Measurements from ENCODE around the gene SLC28A3. TPM values are rescaled to one million over a fixed set of nuclear protein-coding genes. Genes with fewer than 3 reads are reported as not detected.
A peak's percentile ranks its signal among the peaks of the same experiment; 100 is the strongest.

The SLC28A3 gene
- total RNA-seq, 1 donor from 2014 or later = 0.15 TPM

- intact Hi-C loops (cut with DNase I) = no loop called here
- ATAC-seq (no peak), DNase-seq (no peak)
- Histone ChIP-seq H3K4me1 (no peaks in the 10 kb centered on the region), H3K9me3 (no peaks in the 10 kb centered on the region), H3K27me3 (ENCODE audit: low read depth) (no peaks in the 10 kb centered on the region), H3K4me3 (no peak overlapping the region), H3K27ac (no peak overlapping the region), H3K36me3 (no peaks in the 10 kb centered on the region)
- no peak for TF ChIP-seq CTCF (IDR thresholded peaks at IDR 0.05)
Observed at GRCh38 chr9:84339503-84339902, 1.1 kb downstream of the SLC28A3 start.

GRCh38 chr9:84338792-84339191 lies 1.8 kb downstream of the SLC28A3 start:
- no peaks in the 10 kb centered on the region for H3K36me3 ChIP-seq
- ATAC-seq (no peak), DNase-seq (no peak)
- no peaks in the 10 kb centered on the region for H3K27me3 ChIP-seq (ENCODE audit: low read depth)
- no peaks in the 10 kb centered on the region for H3K9me3 ChIP-seq
- H3K27ac ChIP-seq = no peak overlapping the region
- no peaks in the 10 kb centered on the region for H3K4me1 ChIP-seq
- H3K4me3 ChIP-seq = no peak overlapping the region
- TF ChIP-seq CTCF (IDR thresholded peaks at IDR 0.05) = no peak
- intact Hi-C loops (cut with DNase I) = no loop called here

GRCh38 chr9:84337252-84337651 lies 3.3 kb downstream of the SLC28A3 start:
- no peak for ATAC-seq
- Histone ChIP-seq H3K4me3 (no peak overlapping the region), H3K27me3 (ENCODE audit: low read depth) (no peaks in the 10 kb centered on the region), H3K27ac (no peak overlapping the region), H3K36me3 (no peaks in the 10 kb centered on the region), H3K4me1 (no peaks in the 10 kb centered on the region), H3K9me3 (no peaks in the 10 kb centered on the region)
- intact Hi-C loops (cut with DNase I) = no loop called here
- no peak for DNase-seq
- TF ChIP-seq CTCF (IDR thresholded peaks at IDR 0.05) = no peak

- Histone ChIP-seq H3K27me3 (ENCODE audit: low read depth) (no peaks in the 10 kb centered on the region), H3K4me3 (no peak overlapping the region), H3K9me3 (no peaks in the 10 kb centered on the region), H3K4me1 (peaks cover 11% of the 10 kb centered on the region), H3K36me3 (no peaks in the 10 kb centered on the region), H3K27ac (no peak overlapping the region)
- intact Hi-C loops (cut with DNase I) = no loop called here
- ATAC-seq (peak; percentile 53 to 72), DNase-seq (peak; percentile 61)
- TF ChIP-seq CTCF (IDR thresholded peaks at IDR 0.05) = no peak
Observed at GRCh38 chr9:84331119-84331809, 9.3 kb downstream of the SLC28A3 start.

- Histone ChIP-seq H3K27me3 (ENCODE audit: low read depth) (no peaks in the 10 kb centered on the region), H3K9me3 (no peaks in the 10 kb centered on the region), H3K36me3 (no peaks in the 10 kb centered on the region), H3K4me3 (no peak overlapping the region), H3K27ac (no peak overlapping the region), H3K4me1 (peaks cover 11% of the 10 kb centered on the region)
- ATAC-seq (no peak), DNase-seq (no peak)
- no peak for TF ChIP-seq CTCF (IDR thresholded peaks at IDR 0.05)
- intact Hi-C loops (cut with DNase I) = no loop called here
Observed at GRCh38 chr9:84330246-84330645, 10.3 kb downstream of the SLC28A3 start.

All from lower lobe of right lung (tissue), 2 donors.